Neural cell (in vitro differentiated cells): ENCODE measurements around the gene ZDHHC14.

Experiments
- CTCF ChIP-seq: fragments of 450-650 bp; IDR thresholded peaks from 2 replicates; pipeline ENCODE4 v1.5.1; 2014; ENCODE audit warnings: antibody characterized with exemption, mild to moderate bottlenecking, moderate library complexity; ENCODE audit not compliant: poor library complexity, severe bottlenecking
- EZH2 ChIP-seq: fragments of 200-600, 300-800 bp; shearing (Covaris generic), sonication (generic); IDR thresholded peaks from 2 replicates; pipeline ENCODE4 v1.6.1; 2014; ENCODE audit warnings: antibody characterized with exemption, low read length, borderline replicate concordance, mild to moderate bottlenecking; ENCODE audit not compliant: insufficient read depth, poor library complexity, severe bottlenecking
- RAD21 ChIP-seq: fragments of 450-650 bp; conservative IDR thresholded peaks from 2 replicates; pipeline ENCODE4 v1.6.1; 2014; ENCODE audit warnings: antibody characterized with exemption, mild to moderate bottlenecking, moderate library complexity

- TF ChIP-seq CTCF (no peak), EZH2 (no peak), RAD21 (no peak)
Measured at GRCh38 chr6:157682856-157683481, 302.0 kb downstream of the ZDHHC14 start.
